ENCODE data around the gene ODF2L. TPM values are rescaled to one million over a fixed set of nuclear protein-coding genes. Genes with fewer than 3 reads are reported as not detected.

ODF2L gene
- 100 to 1,000 TPM in 1 of 2 donors, 10 to 100 TPM in 1; 60.9 to 127 TPM for total RNA-seq
- 10 to 100 TPM; 16.5 to 81.9 TPM for polyA plus RNA-seq
- long read RNA-seq, donor 1, transcript ODF2L-213 (2 exons, 1,650 nt) = major isoform, 7 of 21 reads
- long read RNA-seq, donor 1, partial matches to known transcripts = 7 of 21 reads
- long read RNA-seq, donor 1, other reads (novel, unspliced or antisense) = 0 of 21 reads
- long read RNA-seq, donor 2, transcript ODF2L-213 (2 exons, 1,650 nt) = major isoform, 5 of 5 reads
- long read RNA-seq, donor 2, partial matches to known transcripts = 0 of 5 reads
- long read RNA-seq, donor 2, other reads (novel, unspliced or antisense) = 0 of 5 reads
- long read RNA-seq, donor 3, transcript ODF2L-213 (2 exons, 1,650 nt) = major isoform, 5 of 18 reads
- long read RNA-seq, donor 3, transcript ODF2L-211 (3 exons, 772 nt) = major isoform, 5 of 18 reads
- long read RNA-seq, donor 3, partial matches to known transcripts = 6 of 18 reads
- long read RNA-seq, donor 3, other reads (novel, unspliced or antisense) = 0 of 18 reads
- long read RNA-seq, donor 4, partial matches to known transcripts = 0 of 3 reads
- long read RNA-seq, donor 4, other reads (novel, unspliced or antisense) = 0 of 3 reads
- long read RNA-seq, donor 5, transcript ODF2L-213 (2 exons, 1,650 nt) = major isoform, 11 of 28 reads
- long read RNA-seq, donor 5, partial matches to known transcripts = 6 of 28 reads
- long read RNA-seq, donor 5, other reads (novel, unspliced or antisense) = 0 of 28 reads

GRCh38 chr1:86395751-86396497 lies at the start of gene ODF2L:
Gene ODF2L, minus strand, starts transcription at chr1:86396323. Its CDS starts 9,296 bp downstream, at chr1:86387027.
- no peaks in the 10 kb centered on the region for H3K36me3 ChIP-seq (ENCODE audit: control insufficient read depth in 4 of 4, insufficient read depth in 4 of 4, low read length in 4 of 4)
- DNase-seq = peak; percentile 93 to 95 (median 94)
- peak within 1 kb of the TSS; percentile 24 to 84 for H3K27ac ChIP-seq (ENCODE audit: low read depth in 1 of 2, low read length in 1 of 2)
- H3K9ac ChIP-seq (ENCODE audit: insufficient read depth in 1 of 2, low read length in 2 of 2) = peak within 1 kb of the TSS; percentile 91 to 93
- ATAC-seq (ENCODE audit: insufficient read depth, low FRiP score) = peak; percentile 99
- no peaks in the 10 kb centered on the region for H3K9me3 ChIP-seq (ENCODE audit: control insufficient read depth in 4 of 4, insufficient read depth in 3 of 4, low read length in 3 of 4)
- peak within 1 kb of the TSS; percentile 65 for H3K4me3 ChIP-seq
- no peak for TF ChIP-seq CTCF (IDR thresholded peaks at IDR 0.05; ENCODE audit: control extremely low read depth, extremely low read depth)
- H3K4me1 ChIP-seq (ENCODE audit: control insufficient read depth in 5 of 5, insufficient read depth in 5 of 5, low read length in 5 of 5) = peaks cover 0 to 26% (median 6%) of the 10 kb centered on the region in 5 donors
- 0% methylated on average over 56 of the region's 56 CpGs for WGBS, 2 donors
- H3K27me3 ChIP-seq (ENCODE audit: control insufficient read depth in 3 of 3, insufficient read depth in 3 of 3, low read length in 2 of 3) = no peaks in the 10 kb centered on the region

GRCh38 chr1:86445919-86446318 lies 49.8 kb upstream of the ODF2L start:
- H3K9me3 ChIP-seq (ENCODE audit: control insufficient read depth in 4 of 4, insufficient read depth in 3 of 4, low read length in 3 of 4) = no peaks in the 10 kb centered on the region
- H3K36me3 ChIP-seq (ENCODE audit: control insufficient read depth in 4 of 4, insufficient read depth in 4 of 4, low read length in 4 of 4) = no peaks in the 10 kb centered on the region
- 80 to 92% methylated on average over 1 of the region's 1 CpG for WGBS, 2 donors
- DNase-seq (peak in 2 of 3 donors; percentile 19 to 46), ATAC-seq (ENCODE audit: insufficient read depth, low FRiP score) (no peak)
- H3K27ac ChIP-seq (ENCODE audit: low read depth in 1 of 2, low read length in 1 of 2) = no peak overlapping the region
- H3K27me3 ChIP-seq (ENCODE audit: control insufficient read depth in 3 of 3, insufficient read depth in 3 of 3, low read length in 2 of 3) = no peaks in the 10 kb centered on the region
- no peak overlapping the region for H3K9ac ChIP-seq (ENCODE audit: insufficient read depth in 1 of 2, low read length in 2 of 2)
- no peak for TF ChIP-seq CTCF (IDR thresholded peaks at IDR 0.05; ENCODE audit: control extremely low read depth, extremely low read depth)
- peaks cover 0 to 7% (median 2%) of the 10 kb centered on the region in 5 donors for H3K4me1 ChIP-seq (ENCODE audit: control insufficient read depth in 5 of 5, insufficient read depth in 5 of 5, low read length in 5 of 5)
- no peak overlapping the region for H3K4me3 ChIP-seq

DNA sequence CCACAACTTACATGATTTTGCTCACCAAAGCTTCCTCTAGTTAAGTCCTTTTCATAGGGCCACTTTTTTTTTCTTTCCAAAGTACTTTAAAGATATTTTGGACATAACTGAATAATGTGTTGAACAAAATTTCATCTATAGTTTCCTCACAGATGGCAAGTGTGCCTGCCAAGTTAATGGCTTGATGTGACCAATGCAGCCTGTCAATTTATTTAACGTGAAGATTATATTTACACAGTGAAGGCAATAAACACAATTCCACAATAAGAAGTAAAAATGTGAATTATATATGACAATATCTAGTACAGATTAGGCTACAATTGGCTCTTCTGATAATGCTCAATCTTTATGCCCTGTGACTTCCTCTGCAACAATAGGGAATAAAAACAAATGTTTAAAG lies 45.9 kb upstream of the ODF2L start:
- H3K9me3 ChIP-seq (ENCODE audit: control insufficient read depth in 4 of 4, insufficient read depth in 3 of 4, low read length in 3 of 4) = no peaks in the 10 kb centered on the region
- H3K36me3 ChIP-seq (ENCODE audit: control insufficient read depth in 4 of 4, insufficient read depth in 4 of 4, low read length in 4 of 4) = no peaks in the 10 kb centered on the region
- no peak overlapping the region for H3K27ac ChIP-seq (ENCODE audit: low read depth in 1 of 2, low read length in 1 of 2)
- ATAC-seq (ENCODE audit: insufficient read depth, low FRiP score) (no peak), DNase-seq (no peak)
- TF ChIP-seq CTCF (IDR thresholded peaks at IDR 0.05; ENCODE audit: control extremely low read depth, extremely low read depth) = no peak
- H3K27me3 ChIP-seq (ENCODE audit: control insufficient read depth in 3 of 3, insufficient read depth in 3 of 3, low read length in 2 of 3) = no peaks in the 10 kb centered on the region
- peaks cover 0 to 7% (median 0%) of the 10 kb centered on the region in 5 donors for H3K4me1 ChIP-seq (ENCODE audit: control insufficient read depth in 5 of 5, insufficient read depth in 5 of 5, low read length in 5 of 5)
- H3K9ac ChIP-seq (ENCODE audit: insufficient read depth in 1 of 2, low read length in 2 of 2) = no peak overlapping the region
- WGBS, 2 donors = 71 to 98% methylated on average over 1 of the region's 1 CpG
- no peak overlapping the region for H3K4me3 ChIP-seq

Measured in lung (tissue), 16 donors.